Neural cell (in vitro differentiated cells): Measurements from ENCODE around the gene SH2D1A. TPM values are rescaled to one million over a fixed set of nuclear protein-coding genes. Genes with fewer than 3 reads are reported as not detected.

Experiments used
- H2AFZ ChIP-seq: fragments of 200-600, 300-800 bp; sonication (generic), shearing (Covaris generic); 2 replicates; pipeline ENCODE4 v1.6.0; 2014; ENCODE audit warnings: low read depth, mild to moderate bottlenecking, antibody characterized with exemption, low read length, moderate library complexity
- H3F3A ChIP-seq: fragments of 200-600 bp; shearing (Covaris generic); 2 replicates; pipeline ENCODE4 v1.6.1; 2016; ENCODE audit warnings: mild to moderate bottlenecking, moderate library complexity, mixed read lengths, antibody characterized with exemption, low read length; ENCODE audit not compliant: insufficient read depth, poor library complexity, severe bottlenecking
- H3K27ac ChIP-seq: fragments of 200-600, 300-800 bp; sonication (generic), shearing (Covaris generic); 2 replicates; pipeline ENCODE4 v1.5.1; 2014; ENCODE audit warnings: mild to moderate bottlenecking, low read length, moderate library complexity
- H3K27me3 ChIP-seq: fragments of 300-800, 200-600 bp; sonication (generic), shearing (Covaris generic); 2 replicates; pipeline ENCODE4 v1.6.0; 2014; ENCODE audit warnings: mild to moderate bottlenecking, low read depth, low read length, moderate library complexity; ENCODE audit not compliant: insufficient read depth
- H3K36me3 ChIP-seq: fragments of 300-800, 200-600 bp; sonication (generic), shearing (Covaris generic); 2 replicates; pipeline ENCODE4 v1.5.1; 2014; ENCODE audit warnings: mild to moderate bottlenecking, antibody characterized with exemption, low read length, moderate library complexity; ENCODE audit not compliant: insufficient read depth
- H3K4me2 ChIP-seq: fragments of 300-800, 200-600 bp; sonication (generic), shearing (Covaris generic); 2 replicates; pipeline ENCODE4 v1.6.0; 2014; ENCODE audit warnings: mild to moderate bottlenecking, low read length
- H3K4me3 ChIP-seq: fragments of 300-800, 200-600 bp; sonication (generic), shearing (Covaris generic); 2 replicates; pipeline ENCODE4 v1.5.1; 2014; ENCODE audit warnings: mild to moderate bottlenecking, low read length, moderate library complexity
- H3K79me2 ChIP-seq: fragments of 200-600 bp; shearing (Covaris generic); replicated peaks from 2 replicates; pipeline ENCODE4 v1.6.0; 2014; ENCODE audit warnings: mild to moderate bottlenecking, low read length, moderate library complexity; ENCODE audit not compliant: insufficient read depth
- H3K9ac ChIP-seq: fragments of 300-800, 200-600 bp; sonication (generic), shearing (Covaris generic); 2 replicates; pipeline ENCODE4 v1.6.1; 2016; ENCODE audit warnings: mild to moderate bottlenecking, low read length, mixed read lengths
- H3K9me2 ChIP-seq: fragments of 200-600 bp; shearing (Covaris generic); 2 replicates; pipeline ENCODE4 v1.6.1; 2016; ENCODE audit warnings: mild to moderate bottlenecking, low read length, mixed read lengths; ENCODE audit not compliant: insufficient read depth
- H3K9me3 ChIP-seq: fragments of 200-600, 300-800 bp; sonication (generic), shearing (Covaris generic); 2 replicates; pipeline ENCODE4 v1.6.1; 2016; ENCODE audit warnings: mild to moderate bottlenecking, mixed run types, low read length, moderate library complexity, mixed read lengths
- H4K20me1 ChIP-seq: fragments of 200-600 bp; shearing (Covaris generic); 2 replicates; pipeline ENCODE4 v1.6.1; 2016; ENCODE audit warnings: mild to moderate bottlenecking, mixed run types; ENCODE audit not compliant: insufficient read depth
- CTCF ChIP-seq: fragments of 450-650 bp; IDR thresholded peaks from 2 replicates; pipeline ENCODE4 v1.5.1; 2014; ENCODE audit warnings: antibody characterized with exemption, mild to moderate bottlenecking, moderate library complexity; ENCODE audit not compliant: poor library complexity, severe bottlenecking
- EP300 ChIP-seq: fragments of 450-650 bp; conservative IDR thresholded peaks from 2 replicates; pipeline ENCODE4 v1.6.1; 2014; ENCODE audit warnings: antibody characterized with exemption, mild to moderate bottlenecking, moderate library complexity; ENCODE audit not compliant: poor library complexity, severe bottlenecking
- EZH2 ChIP-seq: fragments of 200-600, 300-800 bp; shearing (Covaris generic), sonication (generic); IDR thresholded peaks from 2 replicates; pipeline ENCODE4 v1.6.1; 2014; ENCODE audit warnings: antibody characterized with exemption, low read length, borderline replicate concordance, mild to moderate bottlenecking; ENCODE audit not compliant: insufficient read depth, poor library complexity, severe bottlenecking
- MXI1 ChIP-seq: fragments of 450-650 bp; conservative IDR thresholded peaks from 2 replicates; pipeline ENCODE4 v1.6.1; 2014; ENCODE audit warnings: antibody characterized with exemption, mild to moderate bottlenecking; ENCODE audit not compliant: poor library complexity, severe bottlenecking
- POLR2AphosphoS5 ChIP-seq: IDR thresholded peaks from 2 replicates; pipeline ENCODE4 v1.6.1; 2012
- RAD21 ChIP-seq: fragments of 450-650 bp; conservative IDR thresholded peaks from 2 replicates; pipeline ENCODE4 v1.6.1; 2014; ENCODE audit warnings: antibody characterized with exemption, mild to moderate bottlenecking, moderate library complexity
- SMC3 ChIP-seq: fragments of 450-650 bp; conservative IDR thresholded peaks from 2 replicates; pipeline ENCODE4 v1.6.1; 2014; ENCODE audit warnings: antibody characterized with exemption, mild to moderate bottlenecking, moderate library complexity; ENCODE audit not compliant: poor library complexity
- TAF1 ChIP-seq: IDR thresholded peaks from 2 replicates; pipeline ENCODE4 v1.6.1; 2012; ENCODE audit warnings: low read depth
- polyA plus RNA-seq: library from polyadenylated mRNA; depleted of rRNA; stranded (reverse); fragments of >200 nt; gene quantifications from 2 replicates; pipeline ENCODE4 v1.2.3, GENCODE V29; 2014
- TF ChIP-seq, protein P1 (sequence below): IDR thresholded peaks from 2 replicates; pipeline ENCODE4 v1.6.1; 2012; ENCODE audit warnings: borderline replicate concordance

Gene SH2D1A
- polyA plus RNA-seq, 1 donor from 2014 or later: not detected

- no peaks in the 10 kb centered on the region for H3K79me2 ChIP-seq
- no peak overlapping the region for H3K27ac ChIP-seq
- H4K20me1 ChIP-seq: no peaks in the 10 kb centered on the region
- no peak overlapping the region for H3K4me2 ChIP-seq
- no peaks in the 10 kb centered on the region for H3K36me3 ChIP-seq
- no peak overlapping the region for H3K4me3 ChIP-seq
- H2AFZ ChIP-seq: no peak overlapping the region
- no peaks in the 10 kb centered on the region for H3K27me3 ChIP-seq
- H3K9me3 ChIP-seq: no peaks in the 10 kb centered on the region
- no peak overlapping the region for H3K9ac ChIP-seq
- no peaks in the 10 kb centered on the region for H3F3A ChIP-seq
- no peaks in the 10 kb centered on the region for H3K9me2 ChIP-seq
- TF ChIP-seq EP300 (no peak), TAF1 (no peak), SMC3 (no peak), POLR2AphosphoS5 (no peak), CTCF (no peak), RAD21 (no peak), MXI1 (no peak), EZH2 (no peak)
- TF ChIP-seq, protein P1, sequence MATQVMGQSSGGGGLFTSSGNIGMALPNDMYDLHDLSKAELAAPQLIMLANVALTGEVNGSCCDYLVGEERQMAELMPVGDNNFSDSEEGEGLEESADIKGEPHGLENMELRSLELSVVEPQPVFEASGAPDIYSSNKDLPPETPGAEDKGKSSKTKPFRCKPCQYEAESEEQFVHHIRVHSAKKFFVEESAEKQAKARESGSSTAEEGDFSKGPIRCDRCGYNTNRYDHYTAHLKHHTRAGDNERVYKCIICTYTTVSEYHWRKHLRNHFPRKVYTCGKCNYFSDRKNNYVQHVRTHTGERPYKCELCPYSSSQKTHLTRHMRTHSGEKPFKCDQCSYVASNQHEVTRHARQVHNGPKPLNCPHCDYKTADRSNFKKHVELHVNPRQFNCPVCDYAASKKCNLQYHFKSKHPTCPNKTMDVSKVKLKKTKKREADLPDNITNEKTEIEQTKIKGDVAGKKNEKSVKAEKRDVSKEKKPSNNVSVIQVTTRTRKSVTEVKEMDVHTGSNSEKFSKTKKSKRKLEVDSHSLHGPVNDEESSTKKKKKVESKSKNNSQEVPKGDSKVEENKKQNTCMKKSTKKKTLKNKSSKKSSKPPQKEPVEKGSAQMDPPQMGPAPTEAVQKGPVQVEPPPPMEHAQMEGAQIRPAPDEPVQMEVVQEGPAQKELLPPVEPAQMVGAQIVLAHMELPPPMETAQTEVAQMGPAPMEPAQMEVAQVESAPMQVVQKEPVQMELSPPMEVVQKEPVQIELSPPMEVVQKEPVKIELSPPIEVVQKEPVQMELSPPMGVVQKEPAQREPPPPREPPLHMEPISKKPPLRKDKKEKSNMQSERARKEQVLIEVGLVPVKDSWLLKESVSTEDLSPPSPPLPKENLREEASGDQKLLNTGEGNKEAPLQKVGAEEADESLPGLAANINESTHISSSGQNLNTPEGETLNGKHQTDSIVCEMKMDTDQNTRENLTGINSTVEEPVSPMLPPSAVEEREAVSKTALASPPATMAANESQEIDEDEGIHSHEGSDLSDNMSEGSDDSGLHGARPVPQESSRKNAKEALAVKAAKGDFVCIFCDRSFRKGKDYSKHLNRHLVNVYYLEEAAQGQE: no peak
Observed at GRCh38 chrX:124393659-124394058, 47.3 kb downstream of the SH2D1A start.

- Histone ChIP-seq H3K9me3 (no peaks in the 10 kb centered on the region), H3K4me2 (no peak overlapping the region), H2AFZ (no peak overlapping the region), H3K79me2 (no peaks in the 10 kb centered on the region), H4K20me1 (no peaks in the 10 kb centered on the region), H3K4me3 (no peak overlapping the region), H3K36me3 (no peaks in the 10 kb centered on the region), H3K9me2 (no peaks in the 10 kb centered on the region), H3F3A (no peaks in the 10 kb centered on the region), H3K27ac (no peak overlapping the region), H3K9ac (no peak overlapping the region), H3K27me3 (no peaks in the 10 kb centered on the region)
- TF ChIP-seq EP300 (no peak), TAF1 (no peak), SMC3 (no peak), MXI1 (no peak), RAD21 (no peak), CTCF (no peak), POLR2AphosphoS5 (no peak), EZH2 (no peak)
- TF ChIP-seq, protein P1: no peak
Observed at GRCh38 chrX:124395145-124395880, 49.0 kb downstream of the SH2D1A start.
